ENCODE data around the gene YPEL2.
"Not testable (repeated sequence)": the region's sequence is repeated elsewhere in the genome, so short reads cannot be mapped to it uniquely, and the experiment has no call there.

The YPEL2 gene

GRCh38 chr17:59331129-59331928 lies at the start of gene YPEL2:
TSS of gene YPEL2 (plus strand) at chr17:59331655. CDS start at chr17:59353410, 21,755 bp downstream.
- DNase-seq, result peak; percentile 85

- no peak for DNase-seq
Observed at GRCh38 chr17:59284317-59284716, 47.1 kb upstream of the YPEL2 start.

GRCh38 chr17:59287452-59287851 lies 44.0 kb upstream of the YPEL2 start:
- peak; percentile 61 for DNase-seq

GRCh38 chr17:59287891-59288290 lies 43.6 kb upstream of the YPEL2 start:
- no peak for DNase-seq

GRCh38 chr17:59289981-59290301 lies 41.5 kb upstream of the YPEL2 start:
- DNase-seq, result no peak

GRCh38 chr17:59290302-59290998 lies 41.0 kb upstream of the YPEL2 start:
- DNase-seq, result peak; percentile 63

GRCh38 chr17:59292174-59292523 lies 39.3 kb upstream of the YPEL2 start:
- DNase-seq, result no peak

GRCh38 chr17:59296190-59296589 lies 35.3 kb upstream of the YPEL2 start:
- DNase-seq, result no peak

- DNase-seq, result no peak
Observed at GRCh38 chr17:59298521-59298920, 32.9 kb upstream of the YPEL2 start.

- no peak for DNase-seq
Observed at GRCh38 chr17:59299400-59300092, 31.9 kb upstream of the YPEL2 start.

- DNase-seq, result no peak
Observed at GRCh38 chr17:59300941-59301340, 30.5 kb upstream of the YPEL2 start.

GRCh38 chr17:59304811-59305210 lies 26.6 kb upstream of the YPEL2 start:
- no peak for DNase-seq

GRCh38 chr17:59310263-59310920 lies 21.1 kb upstream of the YPEL2 start:
- no peak for DNase-seq

- peak; percentile 39 for DNase-seq
Observed at GRCh38 chr17:59311051-59311468, 20.4 kb upstream of the YPEL2 start.

- DNase-seq, result not testable (repeated sequence)
Observed at GRCh38 chr17:59311521-59311920, 19.9 kb upstream of the YPEL2 start.

- DNase-seq, result no peak
Observed at GRCh38 chr17:59315866-59316265, 15.6 kb upstream of the YPEL2 start.

- no peak for DNase-seq
Observed at GRCh38 chr17:59327121-59327980, 4.1 kb upstream of the YPEL2 start.

- DNase-seq, result no peak
Observed at GRCh38 chr17:59327981-59328290, 3.5 kb upstream of the YPEL2 start.

- DNase-seq, result no peak
Observed at GRCh38 chr17:59328601-59329000, 2.9 kb upstream of the YPEL2 start.

- peak; percentile 35 for DNase-seq
Observed at GRCh38 chr17:59329176-59330052, 2.0 kb upstream of the YPEL2 start.
